EL (cell line): ENCODE data around the gene MED26.
"Not testable (repeated sequence)": the region's sequence is repeated elsewhere in the genome, so short reads cannot be mapped to it uniquely, and the experiment has no call there.

Experiments
- DNase-seq: peaks from one replicate; pipeline ENCODE4 v3.0.0-alpha.2; 2016

MED26 gene

GRCh38 chr19:16571822-16572331, 56.1 kb downstream of the MED26 start:
- peak; percentile 33 for DNase-seq

- DNase-seq: peak; percentile 56
Observed at GRCh38 chr19:16571283-16571682, 56.7 kb downstream of the MED26 start.

- no peak for DNase-seq
Observed at GRCh38 chr19:16569609-16570320, 58.2 kb downstream of the MED26 start.

GRCh38 chr19:16566702-16567101, 61.3 kb downstream of the MED26 start:
- no peak for DNase-seq

- DNase-seq: no peak
Observed at GRCh38 chr19:16566161-16566560, 61.8 kb downstream of the MED26 start.

GRCh38 chr19:16564842-16565241, 63.2 kb downstream of the MED26 start:
- no peak for DNase-seq

GRCh38 chr19:16562608-16563025, 65.4 kb downstream of the MED26 start:
- DNase-seq: no peak

- DNase-seq: no peak
Observed at GRCh38 chr19:16561382-16561781, 66.6 kb downstream of the MED26 start.

- DNase-seq: no peak
Observed at GRCh38 chr19:16559780-16560276, 68.2 kb downstream of the MED26 start.

- DNase-seq: no peak
Observed at GRCh38 chr19:16554776-16555175, 73.2 kb downstream of the MED26 start.

- DNase-seq: not testable (repeated sequence)
Observed at GRCh38 chr19:16551902-16552301, 76.1 kb downstream of the MED26 start.

GRCh38 chr19:16548956-16549355, 79.0 kb downstream of the MED26 start:
- DNase-seq: no peak

GRCh38 chr19:16544473-16545231, 83.4 kb downstream of the MED26 start:
- DNase-seq: no peak

- not testable (repeated sequence) for DNase-seq
Observed at GRCh38 chr19:16543734-16544133, 84.3 kb downstream of the MED26 start.

- DNase-seq: peak; percentile 11
Observed at GRCh38 chr19:16542910-16543472, 85.0 kb downstream of the MED26 start.

GRCh38 chr19:16542045-16542909, 85.7 kb downstream of the MED26 start, which contains the start of gene CHERP:
Gene CHERP (minus strand): TSS chr19:16542437. CDS start chr19:16542378, 59 bp downstream.
- peak; percentile 93 for DNase-seq

GRCh38 chr19:16541526-16542044, 86.4 kb downstream of the MED26 start:
- peak; percentile 13 for DNase-seq

GRCh38 chr19:16540948-16541347, 87.1 kb downstream of the MED26 start:
- no peak for DNase-seq

- DNase-seq: no peak
Observed at GRCh38 chr19:16537111-16537510, 90.9 kb downstream of the MED26 start.

GRCh38 chr19:16536130-16536529, 91.9 kb downstream of the MED26 start:
- no peak for DNase-seq

GRCh38 chr19:16535381-16535780, 92.6 kb downstream of the MED26 start:
- no peak for DNase-seq
